Glomerular endothelial cell (primary cell): Measurements from ENCODE around the gene LINGO4. TPM values are rescaled to one million over a fixed set of nuclear protein-coding genes. Genes with fewer than 3 reads are reported as not detected.

Experiments
- total RNA-seq: library from RNA; depleted of rRNA; stranded (reverse); fragments of >200 nt; gene quantifications from 2 replicates; pipeline ENCODE4 v1.2.3, GENCODE V29; 2015

LINGO4 gene
- total RNA-seq, 1 donor from 2014 or later = not detected

Other genes starting within 250 kb of the LINGO4 start
- gene SNX27, start 193.4 kb downstream of the LINGO4 start, total RNA-seq = 17.7 and 21.0 TPM in 2 replicates
- not detected in 2 replicates for gene CELF3, start 88.6 kb downstream of the LINGO4 start, total RNA-seq
- gene RIIAD1, start 83.9 kb downstream of the LINGO4 start, total RNA-seq = not detected in 2 replicates
- gene MRPL9, start 41.9 kb downstream of the LINGO4 start, total RNA-seq = 53.4 and 66.0 TPM in 2 replicates
- 6.0 and 7.0 TPM in 2 replicates for gene TDRKH, start 14.9 kb downstream of the LINGO4 start, total RNA-seq
- not detected in 2 replicates for gene RORC, start 26.4 kb upstream of the LINGO4 start, total RNA-seq
- gene C2CD4D, start 34.4 kb upstream of the LINGO4 start, total RNA-seq = not detected in 2 replicates
- not detected in 2 replicates for gene THEM5, start 48.3 kb upstream of the LINGO4 start, total RNA-seq
- 12.0 and 13.8 TPM in 2 replicates for gene THEM4, start 104.1 kb upstream of the LINGO4 start, total RNA-seq
- gene S100A10, start 188.4 kb upstream of the LINGO4 start, total RNA-seq = 359 and 376 TPM in 2 replicates
- gene S100A11, start 231.6 kb upstream of the LINGO4 start, total RNA-seq = 668 and 686 TPM in 2 replicates